Liver (tissue), 9 donors: Measurements from ENCODE around the gene ZMYM4. TPM values are rescaled to one million over a fixed set of nuclear protein-coding genes. Genes with fewer than 3 reads are reported as not detected.

Experiments
- DNase-seq: peaks from one replicate; pipeline ENCODE4 v3.0.0-alpha.2; 2017; ENCODE audit warnings: low spot score
- H3K27ac ChIP-seq, 2 donors: one replicate each; pipeline ENCODE4 v1.7.0; 2013; ENCODE audit warnings: inconsistent platforms in 2 of 2, low read length in 2 of 2, control low read depth in 1 of 2, low read depth in 1 of 2, mild to moderate bottlenecking in 1 of 2
- H3K27me3 ChIP-seq, 4 donors: one replicate each; pipeline versions ENCODE4 v1.6.1 to v1.7.0; 2013; ENCODE audit warnings: low read length in 3 of 4, inconsistent platforms in 1 of 4, mild to moderate bottlenecking in 1 of 4, moderate library complexity in 1 of 4; ENCODE audit not compliant: control insufficient read depth in 4 of 4, insufficient read depth in 4 of 4
- H3K36me3 ChIP-seq, 4 donors: one replicate each; pipeline versions ENCODE4 v1.6.1 to v1.7.0; 2013; ENCODE audit warnings: low read length in 3 of 4, mild to moderate bottlenecking in 3 of 4, low read depth in 1 of 4, moderate library complexity in 1 of 4; ENCODE audit not compliant: control insufficient read depth in 4 of 4, insufficient read depth in 3 of 4
- H3K4me1 ChIP-seq, 4 donors: one replicate each; pipeline versions ENCODE4 v1.6.1 to v1.7.0; 2013; ENCODE audit warnings: low read length in 3 of 4, mild to moderate bottlenecking in 3 of 4, moderate library complexity in 1 of 4; ENCODE audit not compliant: control insufficient read depth in 4 of 4, insufficient read depth in 4 of 4
- H3K4me3 ChIP-seq, 3 donors: one replicate each; pipeline versions ENCODE4 v1.6.1 to v1.7.0; 2013; ENCODE audit warnings: low read length in 3 of 3, control low read depth in 1 of 3, low read depth in 1 of 3, mild to moderate bottlenecking in 1 of 3
- H3K9ac ChIP-seq, 2 donors: one replicate each; pipeline ENCODE4 v1.7.0; 2013; ENCODE audit warnings: low read length in 2 of 2, mild to moderate bottlenecking in 2 of 2, moderate library complexity in 2 of 2, control low read depth in 1 of 2, low read depth in 1 of 2
- H3K9me3 ChIP-seq, 4 donors: one replicate each; pipeline versions ENCODE4 v1.6.1 to v1.7.0; 2013; ENCODE audit warnings: low read length in 3 of 4; ENCODE audit not compliant: control insufficient read depth in 4 of 4
- CTCF ChIP-seq: fragments of 150-350 bp; IDR thresholded peaks from 2 replicates; pipeline ENCODE4 v1.5.1; 2017; ENCODE audit warnings: improper control_type of control experiment, low read depth, low read length; ENCODE audit not compliant: missing input control
- EGR1 ChIP-seq, 2 donors: IDR thresholded peaks; 2 replicates each; pipeline ENCODE4 v1.6.1; 2016 to 2018; ENCODE audit warnings: antibody characterized with exemption in 2 of 2, low read depth in 2 of 2
- FOXA1 ChIP-seq: IDR thresholded peaks from 2 replicates; pipeline ENCODE4 v1.6.1; 2016; ENCODE audit warnings: antibody characterized with exemption
- FOXA2 ChIP-seq: IDR thresholded peaks from 2 replicates; pipeline ENCODE4 v1.6.1; 2016; ENCODE audit warnings: antibody characterized with exemption
- GABPA ChIP-seq, 2 donors: IDR thresholded peaks in 1 of 2; conservative IDR thresholded peaks in 1 of 2; 2 replicates each; pipeline ENCODE4 v1.6.1; 2016; ENCODE audit warnings: antibody characterized with exemption in 2 of 2, mild to moderate bottlenecking in 1 of 2, moderate library complexity in 1 of 2
- HNF4A ChIP-seq, 2 donors: conservative IDR thresholded peaks; 2 replicates each; pipeline ENCODE4 v1.6.1; 2016; ENCODE audit warnings: antibody characterized with exemption in 2 of 2, mild to moderate bottlenecking in 2 of 2
- HNF4G ChIP-seq: IDR thresholded peaks from 2 replicates; pipeline ENCODE4 v1.6.1; 2016; ENCODE audit warnings: antibody characterized with exemption
- JUND ChIP-seq, 2 donors: IDR thresholded peaks; 2 replicates each; pipeline ENCODE4 v1.6.1; 2016; ENCODE audit warnings: antibody characterized with exemption in 2 of 2
- NR2F2 ChIP-seq: IDR thresholded peaks from 2 replicates; pipeline ENCODE4 v1.6.1; 2016; ENCODE audit warnings: antibody characterized with exemption
- RAD21 ChIP-seq, 2 donors: IDR thresholded peaks; 2 replicates each; pipeline ENCODE4 v1.6.1; 2016; ENCODE audit warnings: antibody characterized with exemption in 2 of 2, mild to moderate bottlenecking in 2 of 2
- REST ChIP-seq: IDR thresholded peaks from 2 replicates; pipeline ENCODE4 v1.6.1; 2016; ENCODE audit warnings: antibody characterized with exemption, mild to moderate bottlenecking
- RXRA ChIP-seq, 2 donors: IDR thresholded peaks; 2 replicates each; pipeline ENCODE4 v1.6.1; 2017 to 2018; ENCODE audit warnings: antibody characterized with exemption in 2 of 2, mild to moderate bottlenecking in 1 of 2
- TAF1 ChIP-seq: conservative IDR thresholded peaks from 2 replicates; pipeline ENCODE4 v1.6.1; 2016; ENCODE audit warnings: antibody characterized with exemption, mild to moderate bottlenecking
- YY1 ChIP-seq: IDR thresholded peaks from 2 replicates; pipeline ENCODE4 v1.6.1; 2016; ENCODE audit warnings: antibody characterized with exemption, mild to moderate bottlenecking
- WGBS: extraction: QIAGEN DNeasy Blood & Tissue Kit; methylation state at CpG from one replicate; pipeline ENCODE4 v1.1.7; 2013; 5-methylcytosine and 5-hydroxymethylcytosine counted together
- polyA plus RNA-seq, 2 donors: library from polyadenylated mRNA; stranded (reverse) in 1 of 2; unstranded in 1 of 2; fragments of 200-250 nt in 1 of 2; fragments of >200 nt in 1 of 2; fragmentation: Nextera tagmentation in 1 of 2; extraction: Ambion mirVana in 1 of 2; gene quantifications; one replicate each; pipeline versions ENCODE4 v1.2.1 to v1.2.3, GENCODE V29; 2013 to 2015
- total RNA-seq, 2 donors: library from RNA; depleted of rRNA; stranded (reverse); fragments of >200 nt; gene quantifications; one replicate each; pipeline ENCODE4 v1.2.3, GENCODE V29; 2014
- TF ChIP-seq, protein P1 (sequence below): IDR thresholded peaks from 2 replicates; pipeline ENCODE4 v1.6.1; 2016; ENCODE audit warnings: antibody characterized with exemption
- TF ChIP-seq, protein P2 (sequence below): IDR thresholded peaks from 2 replicates; pipeline ENCODE4 v1.6.1; 2016; ENCODE audit warnings: antibody characterized with exemption
- TF ChIP-seq, protein P3 (sequence below): IDR thresholded peaks from 2 replicates; pipeline ENCODE4 v1.6.1; 2016; ENCODE audit warnings: antibody characterized with exemption
- donor health status: healthy.
- donor health status: healthy.
- donor health status: healthy.
- donor health status: healthy.
- donor health status: healthy.

The ZMYM4 gene
- total and polyA plus RNA-seq, 4 donors: 5.3 to 16.8 (median 10.5) TPM

DNA sequence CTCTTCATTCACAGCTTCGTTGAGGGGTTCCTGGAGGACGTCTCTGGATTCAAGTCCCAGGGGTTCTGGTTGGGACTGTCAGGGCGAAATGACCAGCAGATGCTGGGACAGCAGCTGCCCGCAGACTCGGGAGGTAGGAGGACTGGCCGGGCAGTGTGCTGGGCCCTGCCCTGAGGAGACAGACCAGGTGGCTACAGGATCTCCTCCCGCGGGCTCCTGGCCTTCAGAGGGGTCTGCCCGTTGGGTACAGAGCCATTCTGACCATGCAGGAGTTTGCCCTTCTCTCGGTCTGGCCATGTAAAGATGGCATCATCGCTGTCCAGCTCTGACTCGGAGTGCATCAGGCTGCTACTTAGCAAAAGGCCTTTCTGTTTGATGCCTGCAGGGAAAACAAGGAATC, 166.2 kb downstream of the ZMYM4 start:
- TF ChIP-seq RAD21 (IDR thresholded peaks at IDR 0.05) (no peak), TAF1 (no peak), FOXA2 (no peak), REST (no peak)
- TF ChIP-seq, protein P1, sequence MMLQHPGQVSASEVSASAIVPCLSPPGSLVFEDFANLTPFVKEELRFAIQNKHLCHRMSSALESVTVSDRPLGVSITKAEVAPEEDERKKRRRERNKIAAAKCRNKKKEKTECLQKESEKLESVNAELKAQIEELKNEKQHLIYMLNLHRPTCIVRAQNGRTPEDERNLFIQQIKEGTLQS: no peak
- Histone ChIP-seq H3K27ac (no peak overlapping the region), H3K36me3 (peaks cover 0 to 67% (median 41%) of the 10 kb centered on the region in 4 donors), H3K4me3 (no peak overlapping the region), H3K9me3 (no peaks in the 10 kb centered on the region), H3K4me1 (no peaks in the 10 kb centered on the region), H3K9ac (no peak overlapping the region), H3K27me3 (no peaks in the 10 kb centered on the region)
- WGBS: 95% methylated on average over 12 of the region's 12 CpGs
- no peak for DNase-seq

- Histone ChIP-seq H3K36me3 (peaks cover 4 to 81% (median 52%) of the 10 kb centered on the region in 4 donors), H3K27me3 (no peaks in the 10 kb centered on the region), H3K9ac (no peak overlapping the region), H3K9me3 (no peaks in the 10 kb centered on the region), H3K27ac (no peak overlapping the region), H3K4me1 (no peaks in the 10 kb centered on the region), H3K4me3 (no peak overlapping the region)
- WGBS: 96% methylated on average over 10 of the region's 10 CpGs
- no peak for DNase-seq
- no peak for TF ChIP-seq HNF4A (conservative IDR thresholded peaks at IDR 0.05)
- no peak for TF ChIP-seq YY1
- TF ChIP-seq TAF1: no peak
- TF ChIP-seq EGR1 (IDR thresholded peaks at IDR 0.05; ENCODE audit: low read depth in 2 of 2): no peak
- TF ChIP-seq, protein P2, sequence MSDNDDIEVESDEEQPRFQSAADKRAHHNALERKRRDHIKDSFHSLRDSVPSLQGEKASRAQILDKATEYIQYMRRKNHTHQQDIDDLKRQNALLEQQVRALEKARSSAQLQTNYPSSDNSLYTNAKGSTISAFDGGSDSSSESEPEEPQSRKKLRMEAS: no peak
- TF ChIP-seq CTCF: no peak
- no peak for TF ChIP-seq RAD21 (IDR thresholded peaks at IDR 0.05)
- TF ChIP-seq RXRA (IDR thresholded peaks at IDR 0.05): no peak
- TF ChIP-seq FOXA1: no peak
- TF ChIP-seq, protein P3, sequence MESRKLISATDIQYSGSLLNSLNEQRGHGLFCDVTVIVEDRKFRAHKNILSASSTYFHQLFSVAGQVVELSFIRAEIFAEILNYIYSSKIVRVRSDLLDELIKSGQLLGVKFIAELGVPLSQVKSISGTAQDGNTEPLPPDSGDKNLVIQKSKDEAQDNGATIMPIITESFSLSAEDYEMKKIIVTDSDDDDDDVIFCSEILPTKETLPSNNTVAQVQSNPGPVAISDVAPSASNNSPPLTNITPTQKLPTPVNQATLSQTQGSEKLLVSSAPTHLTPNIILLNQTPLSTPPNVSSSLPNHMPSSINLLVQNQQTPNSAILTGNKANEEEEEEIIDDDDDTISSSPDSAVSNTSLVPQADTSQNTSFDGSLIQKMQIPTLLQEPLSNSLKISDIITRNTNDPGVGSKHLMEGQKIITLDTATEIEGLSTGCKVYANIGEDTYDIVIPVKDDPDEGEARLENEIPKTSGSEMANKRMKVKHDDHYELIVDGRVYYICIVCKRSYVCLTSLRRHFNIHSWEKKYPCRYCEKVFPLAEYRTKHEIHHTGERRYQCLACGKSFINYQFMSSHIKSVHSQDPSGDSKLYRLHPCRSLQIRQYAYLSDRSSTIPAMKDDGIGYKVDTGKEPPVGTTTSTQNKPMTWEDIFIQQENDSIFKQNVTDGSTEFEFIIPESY: no peak
- TF ChIP-seq FOXA2: no peak
- TF ChIP-seq, protein P1: no peak
- TF ChIP-seq HNF4G: no peak
- TF ChIP-seq NR2F2: no peak
- TF ChIP-seq JUND (IDR thresholded peaks at IDR 0.05): no peak
- TF ChIP-seq REST: no peak
- no peak for TF ChIP-seq GABPA (IDR thresholded peaks at IDR 0.05 in 1 of 2, conservative IDR thresholded peaks at IDR 0.05 in 1 of 2)
Observed at GRCh38 chr1:35436078-35436477, 167.6 kb downstream of the ZMYM4 start.
